HepG2 (cell line): ENCODE results near the gene MED28. TPM values are rescaled to one million over a fixed set of nuclear protein-coding genes. Genes with fewer than 3 reads are reported as not detected.

Experiments
- ARID2 ChIP-seq: sonication (generic); formaldehyde crosslinking; IDR thresholded peaks from 2 replicates; pipeline ENCODE4 v1.8.1; 2022; ENCODE audit warnings: mild to moderate bottlenecking, missing genetic modification reagents, borderline replicate concordance
- ARNT ChIP-seq: fragments of 450-650 bp; IDR thresholded peaks from 2 replicates; pipeline ENCODE4 v1.6.1; 2017
- BHLHE40 ChIP-seq: IDR thresholded peaks from 2 replicates; pipeline ENCODE4 v1.6.1; 2011; ENCODE audit warnings: low read length, improper control_type of control experiment
- CREM ChIP-seq, 2 experiments: sonication (generic) in 1 of 2; formaldehyde crosslinking in 1 of 2; IDR thresholded peaks; 2 replicates each; pipeline versions ENCODE4 v1.4.0 to v1.6.1; 2016 to 2020; ENCODE audit warnings: antibody characterized with exemption in 1 of 2, mild to moderate bottlenecking in 1 of 2, missing genetic modification reagents in 1 of 2
- DNMT3B ChIP-seq: conservative IDR thresholded peaks from 2 replicates; pipeline ENCODE4 v1.6.1; 2016; ENCODE audit warnings: missing biosample characterization, control low read depth
- DR1 ChIP-seq: sonication (generic); formaldehyde crosslinking; IDR thresholded peaks from 2 replicates; pipeline ENCODE4 v1.8.0; 2021; ENCODE audit warnings: mild to moderate bottlenecking, missing genetic modification reagents, inconsistent platforms
- FOSL1 ChIP-seq: sonication (generic); formaldehyde crosslinking; IDR thresholded peaks from 2 replicates; pipeline ENCODE4 v1.9.0; 2021; ENCODE audit warnings: missing genetic modification reagents, borderline replicate concordance
- FOXP1 ChIP-seq, 2 experiments: fragments of 450-650 bp in 1 of 2; IDR thresholded peaks; 2 replicates each; pipeline ENCODE4 v1.6.1; 2017 to 2018; ENCODE audit warnings: antibody characterized with exemption in 1 of 2
- HDAC1 ChIP-seq: sonication (generic); formaldehyde crosslinking; IDR thresholded peaks from 2 replicates; pipeline ENCODE4 v1.5.1; 2020; ENCODE audit warnings: mild to moderate bottlenecking, missing genetic modification reagents
- IRF9 ChIP-seq: sonication (generic); formaldehyde crosslinking; IDR thresholded peaks from 2 replicates; pipeline ENCODE4 v1.8.0; 2022; ENCODE audit warnings: missing genetic modification reagents, mild to moderate bottlenecking, borderline replicate concordance
- TGIF2 ChIP-seq: IDR thresholded peaks from 2 replicates; pipeline ENCODE4 v1.6.1; 2016; ENCODE audit warnings: control low read depth, missing compliant biosample characterization
- XBP1 ChIP-seq: sonication (generic); formaldehyde crosslinking; IDR thresholded peaks from 2 replicates; pipeline ENCODE4 v1.5.0; 2020; ENCODE audit warnings: missing genetic modification reagents
- ZBTB40 ChIP-seq, 2 experiments: fragments of 450-650 bp in 1 of 2; sonication (generic) in 1 of 2; formaldehyde crosslinking in 1 of 2; IDR thresholded peaks; 2 replicates each; pipeline versions ENCODE4 v1.6.1 to v1.8.0; 2016 to 2022; ENCODE audit warnings: antibody characterized with exemption in 1 of 2, mild to moderate bottlenecking in 1 of 2, missing genetic modification reagents in 1 of 2
- ZFP1 ChIP-seq: IDR thresholded peaks from 2 replicates; pipeline ENCODE4 v1.6.1; 2016
- ZMAT3 ChIP-seq: sonication (generic); formaldehyde crosslinking; conservative IDR thresholded peaks from 2 replicates; pipeline ENCODE4 v1.7.0; 2021; ENCODE audit warnings: missing genetic modification reagents
- ZNF33B ChIP-seq: sonication (generic); formaldehyde crosslinking; IDR thresholded peaks from 2 replicates; pipeline ENCODE4 v1.5.1; 2020; ENCODE audit warnings: mild to moderate bottlenecking, missing genetic modification reagents
- ZNF879 ChIP-seq: sonication (generic); formaldehyde crosslinking; IDR thresholded peaks from 2 replicates; pipeline ENCODE4 v1.8.1; 2023; ENCODE audit warnings: missing genetic modification reagents
- ZSCAN21 ChIP-seq: sonication (generic); formaldehyde crosslinking; IDR thresholded peaks from 2 replicates; pipeline ENCODE4 v1.8.0; 2022; ENCODE audit warnings: mild to moderate bottlenecking, missing genetic modification reagents, moderate library complexity, borderline replicate concordance
- polyA plus RNA-seq, 8 experiments: library from polyadenylated mRNA; depleted of rRNA in 3 of 8; stranded (reverse) in 7 of 8; unstranded in 1 of 8; fragments of >200 nt; fragmentation: Illumina TruSeq in 4 of 8; extraction: Trizol in 4 of 8; gene quantifications; 2 replicates each; pipeline versions ENCODE4 v1.2.1 to v1.2.3, GENCODE V29; 2011 to 2016; ENCODE audit warnings: low read depth in 4 of 8, missing spikeins in 1 of 8, mixed read lengths in 1 of 8; ENCODE audit not compliant: insufficient read depth in 1 of 8
- total RNA-seq, 5 experiments: library from RNA; depleted of rRNA; stranded (reverse); fragments of >200 nt; fragmentation: Illumina TruSeq; extraction: Trizol; gene quantifications; 2 replicates each; pipeline ENCODE4 v1.2.3, GENCODE V29; 2016; ENCODE audit warnings: low read depth in 1 of 5
- TF ChIP-seq, protein P1 (sequence below): sonication (generic); formaldehyde crosslinking; IDR thresholded peaks from 2 replicates; pipeline ENCODE4 v1.4.0; 2020; ENCODE audit warnings: mild to moderate bottlenecking, missing genetic modification reagents

Gene MED28
- total and polyA plus RNA-seq, 2 of the 13 experiments (the other 11 are each of a cell fraction or from before 2014, with no cell fraction given): 41.3 to 65.7 TPM

- TF ChIP-seq, protein P1, sequence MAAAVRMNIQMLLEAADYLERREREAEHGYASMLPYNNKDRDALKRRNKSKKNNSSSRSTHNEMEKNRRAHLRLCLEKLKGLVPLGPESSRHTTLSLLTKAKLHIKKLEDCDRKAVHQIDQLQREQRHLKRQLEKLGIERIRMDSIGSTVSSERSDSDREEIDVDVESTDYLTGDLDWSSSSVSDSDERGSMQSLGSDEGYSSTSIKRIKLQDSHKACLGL (CRISPR knock-in tag): peak; percentile 92
- peak; percentile 94 for TF ChIP-seq TGIF2 (CRISPR knock-in tag)
- no peak for TF ChIP-seq ZBTB40 (IDR thresholded peaks at IDR 0.05)
- TF ChIP-seq ZBTB40 (CRISPR knock-in tag; IDR thresholded peaks at IDR 0.05): peak; percentile 60; the same call in 1 of the 2 replicates
- no peak for TF ChIP-seq FOSL1 (CRISPR knock-in tag)
- no peak for TF ChIP-seq ARNT
- peak; percentile 74 for TF ChIP-seq CREM (IDR thresholded peaks at IDR 0.05)
- TF ChIP-seq CREM (CRISPR knock-in tag; IDR thresholded peaks at IDR 0.05): no peak
- TF ChIP-seq DR1: peak; percentile 71; the same call in 1 of the 2 replicates
- peak; percentile 84; the same call in 1 of the 2 replicates for TF ChIP-seq ZSCAN21 (CRISPR knock-in tag)
- 0 out of 2 replicates have a peak, but pooled peaks have one; percentile 29 for TF ChIP-seq XBP1
- TF ChIP-seq HDAC1 (CRISPR knock-in tag): peak; percentile 95
- TF ChIP-seq IRF9 (CRISPR knock-in tag): no peak; the same call in 1 of the 2 replicates
- TF ChIP-seq BHLHE40: peak; percentile 57; the same call in 1 of the 2 replicates
- no peak for TF ChIP-seq FOXP1 (IDR thresholded peaks at IDR 0.05)
- peak; percentile 23; the same call in 1 of the 2 replicates for TF ChIP-seq FOXP1 (CRISPR knock-in tag; IDR thresholded peaks at IDR 0.05)
- TF ChIP-seq ARID2 (CRISPR knock-in tag): peak; percentile 98
- no peak for TF ChIP-seq ZFP1 (CRISPR knock-in tag)
- no peak for TF ChIP-seq ZNF879 (CRISPR knock-in tag)
- peak; percentile 83 for TF ChIP-seq ZMAT3 (CRISPR knock-in tag)
- TF ChIP-seq ZNF33B (CRISPR knock-in tag): no peak
- TF ChIP-seq DNMT3B (CRISPR knock-in tag): no peak; the same call in 1 of the 2 replicates
These were observed 37.3 kb upstream of the MED28 start, which contains the start of gene LAP3 (continued) for GRCh38 chr4:17576932-17577664.
